SU-DHL-6 (cell line): ENCODE measurements around the gene PPY.

Source experiments
- H2AFZ ChIP-seq: fragments of 200-600 bp; sonication (generic); 2 replicates; pipeline ENCODE4 v1.6.1; 2014; ENCODE audit warnings: low read depth, mild to moderate bottlenecking, moderate library complexity, mixed read lengths, antibody characterized with exemption, low read length; ENCODE audit not compliant: severe bottlenecking
- H3F3A ChIP-seq: fragments of 200-600 bp; shearing (Covaris generic); 2 replicates; pipeline ENCODE4 v1.6.0; 2016; ENCODE audit warnings: antibody characterized with exemption, mild to moderate bottlenecking; ENCODE audit not compliant: insufficient read depth
- H3K27ac ChIP-seq: fragments of 200-600 bp; sonication (generic); 2 replicates; pipeline ENCODE4 v1.5.1; 2016; ENCODE audit warnings: low read depth, mild to moderate bottlenecking, low read length, moderate library complexity, mixed read lengths
- H3K27me3 ChIP-seq: fragments of 200-600 bp; sonication (generic), shearing (Covaris generic); 2 replicates; pipeline ENCODE4 v1.6.0; 2014; ENCODE audit warnings: mild to moderate bottlenecking, low read length
- H3K36me3 ChIP-seq: fragments of 200-600 bp; sonication (generic); 2 replicates; pipeline ENCODE4 v1.6.1; 2014; ENCODE audit warnings: mild to moderate bottlenecking, low read length, mixed read lengths
- H3K4me2 ChIP-seq: fragments of 300-600, 200-600 bp; shearing (Covaris generic), sonication (generic); 2 replicates; pipeline ENCODE4 v1.6.0; 2014; ENCODE audit warnings: low read length, low read depth, mild to moderate bottlenecking; ENCODE audit not compliant: poor library complexity, severe bottlenecking
- H3K4me3 ChIP-seq: fragments of 200-600 bp; sonication (generic); 2 replicates; pipeline ENCODE4 v1.5.1; 2014; ENCODE audit warnings: antibody characterized with exemption, low read length, mild to moderate bottlenecking, mixed read lengths; ENCODE audit not compliant: insufficient read depth, poor library complexity, severe bottlenecking
- H3K79me2 ChIP-seq: fragments of 200-600 bp; sonication (generic); 2 replicates; pipeline ENCODE4 v1.6.1; 2014; ENCODE audit warnings: mild to moderate bottlenecking, low read length, moderate library complexity; ENCODE audit not compliant: insufficient read depth
- H3K9ac ChIP-seq: fragments of 200-600 bp; sonication (generic); 2 replicates; pipeline ENCODE4 v1.7.0; 2014; ENCODE audit warnings: mild to moderate bottlenecking, low read length
- H3K9me2 ChIP-seq: fragments of 200-600 bp; sonication (generic); replicated peaks from 2 replicates; pipeline ENCODE4 v1.6.1; 2014; ENCODE audit warnings: low read length; ENCODE audit not compliant: insufficient read depth
- H3K9me3 ChIP-seq: fragments of 200-600 bp; sonication (generic); 2 replicates; pipeline ENCODE4 v1.6.1; 2014; ENCODE audit warnings: low read length, mixed read lengths; ENCODE audit not compliant: insufficient read depth
- H4K20me1 ChIP-seq: fragments of 200-600 bp; sonication (generic); 2 replicates; pipeline ENCODE4 v1.6.1; 2014; ENCODE audit warnings: low read depth, mild to moderate bottlenecking, antibody characterized with exemption, low read length, moderate library complexity, mixed read lengths
- EZH2phosphoT487 ChIP-seq: fragments of 200-600 bp; sonication (generic), shearing (Covaris generic); conservative IDR thresholded peaks from 2 replicates; pipeline ENCODE4 v1.6.1; 2018; ENCODE audit warnings: mild to moderate bottlenecking, antibody characterized with exemption, low read length, moderate library complexity, mixed read lengths
- TF ChIP-seq, protein P1 (sequence below): fragments of 200-600 bp; sonication (generic); IDR thresholded peaks from one replicate; pipeline ENCODE4 v1.5.1; 2017; ENCODE audit warnings: antibody characterized with exemption, mild to moderate bottlenecking, low read length, moderate library complexity; ENCODE audit not compliant: insufficient read depth, poor library complexity, severe bottlenecking

Gene PPY

DNA sequence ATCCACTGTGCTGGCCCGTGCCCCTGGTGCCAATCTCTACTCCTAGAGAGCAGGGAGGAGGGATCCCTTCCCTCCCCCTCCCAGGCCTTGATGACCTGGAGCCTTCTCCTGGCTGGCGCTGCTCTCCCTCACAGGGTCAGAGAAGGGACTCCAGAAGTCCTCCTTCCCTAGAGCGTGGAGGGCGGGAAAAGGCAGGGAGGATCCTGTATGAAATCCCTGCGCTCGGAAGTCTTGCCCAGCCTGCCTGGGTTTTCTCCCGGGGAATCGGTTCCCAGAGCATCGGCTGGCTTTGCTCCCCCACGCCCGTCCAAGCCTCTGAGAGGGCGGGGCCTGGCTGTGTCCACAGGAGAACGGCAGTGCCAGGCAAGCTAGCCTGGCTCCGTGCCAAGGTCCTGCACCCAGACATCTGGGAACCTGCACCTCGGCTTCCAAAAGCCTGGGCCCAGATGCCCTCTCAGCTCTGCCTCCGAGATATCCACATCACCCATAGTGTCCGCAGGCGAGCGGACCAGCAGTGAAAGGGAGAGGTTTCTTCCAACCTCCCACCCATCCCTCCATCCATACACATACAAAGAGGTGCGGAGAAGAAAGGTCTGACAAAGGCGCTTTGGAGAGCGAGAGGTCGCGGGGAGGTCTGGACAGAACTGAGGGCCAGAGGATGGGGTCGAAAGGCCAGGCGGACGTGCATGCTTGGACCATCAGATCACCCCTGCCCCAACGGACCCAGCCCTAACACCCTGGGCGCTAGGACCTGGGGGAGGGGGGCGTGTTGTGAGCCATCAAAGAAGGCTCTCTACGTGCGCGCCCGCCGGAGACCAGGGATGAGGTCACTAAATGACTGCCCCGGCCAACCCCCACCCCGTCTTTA, 36.1 kb downstream of the PPY start:
- H3K4me3 ChIP-seq, result no peak overlapping the region
- no peaks in the 10 kb centered on the region for H3K9me2 ChIP-seq

DNA sequence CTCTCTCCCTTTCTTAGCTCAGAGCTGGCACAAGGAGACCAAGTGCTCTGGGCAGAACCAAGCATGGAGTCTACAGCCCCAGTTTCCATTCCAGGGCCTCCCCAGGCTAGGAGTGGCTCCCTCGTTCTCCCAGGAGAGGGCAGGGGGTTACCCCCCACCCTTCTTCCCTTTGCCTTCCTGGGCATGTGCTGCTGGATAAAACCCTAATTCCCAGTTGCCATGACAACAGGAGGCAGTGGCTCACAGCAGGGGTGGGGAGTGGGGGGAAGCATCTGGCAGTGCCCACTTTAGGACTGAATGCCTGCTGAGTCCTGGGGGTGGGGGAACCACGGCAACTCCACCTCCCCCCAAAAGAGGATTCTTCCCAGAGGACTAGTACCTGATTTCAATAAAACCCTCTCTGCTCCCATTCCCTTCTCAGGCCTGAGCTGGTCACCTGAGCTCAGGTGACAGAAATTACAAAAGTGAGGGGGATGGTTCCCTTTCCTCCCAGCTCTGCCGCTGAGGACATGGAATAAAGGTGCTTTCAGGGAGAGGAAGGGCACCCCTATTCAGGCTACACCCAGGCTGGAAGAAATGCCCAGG, 36.8 kb downstream of the PPY start:
- H3K4me2 ChIP-seq, result no peak overlapping the region
- no peaks in the 10 kb centered on the region for H3K27me3 ChIP-seq
- H3K36me3 ChIP-seq, result no peaks in the 10 kb centered on the region
- H4K20me1 ChIP-seq, result no peaks in the 10 kb centered on the region
- H2AFZ ChIP-seq, result no peak overlapping the region
- no peak overlapping the region for H3K4me3 ChIP-seq
- TF ChIP-seq, protein P1, sequence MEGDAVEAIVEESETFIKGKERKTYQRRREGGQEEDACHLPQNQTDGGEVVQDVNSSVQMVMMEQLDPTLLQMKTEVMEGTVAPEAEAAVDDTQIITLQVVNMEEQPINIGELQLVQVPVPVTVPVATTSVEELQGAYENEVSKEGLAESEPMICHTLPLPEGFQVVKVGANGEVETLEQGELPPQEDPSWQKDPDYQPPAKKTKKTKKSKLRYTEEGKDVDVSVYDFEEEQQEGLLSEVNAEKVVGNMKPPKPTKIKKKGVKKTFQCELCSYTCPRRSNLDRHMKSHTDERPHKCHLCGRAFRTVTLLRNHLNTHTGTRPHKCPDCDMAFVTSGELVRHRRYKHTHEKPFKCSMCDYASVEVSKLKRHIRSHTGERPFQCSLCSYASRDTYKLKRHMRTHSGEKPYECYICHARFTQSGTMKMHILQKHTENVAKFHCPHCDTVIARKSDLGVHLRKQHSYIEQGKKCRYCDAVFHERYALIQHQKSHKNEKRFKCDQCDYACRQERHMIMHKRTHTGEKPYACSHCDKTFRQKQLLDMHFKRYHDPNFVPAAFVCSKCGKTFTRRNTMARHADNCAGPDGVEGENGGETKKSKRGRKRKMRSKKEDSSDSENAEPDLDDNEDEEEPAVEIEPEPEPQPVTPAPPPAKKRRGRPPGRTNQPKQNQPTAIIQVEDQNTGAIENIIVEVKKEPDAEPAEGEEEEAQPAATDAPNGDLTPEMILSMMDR, result no peak
- no peak for TF ChIP-seq EZH2phosphoT487
- H3K9ac ChIP-seq, result no peak overlapping the region
- H3K9me2 ChIP-seq, result no peaks in the 10 kb centered on the region
- H3K79me2 ChIP-seq, result no peaks in the 10 kb centered on the region
- H3F3A ChIP-seq, result no peaks in the 10 kb centered on the region
- H3K27ac ChIP-seq, result no peak overlapping the region
- H3K9me3 ChIP-seq, result no peaks in the 10 kb centered on the region

More for the DNA sequence above, 36.1 kb downstream of the PPY start:
- Histone ChIP-seq H3K36me3 (no peaks in the 10 kb centered on the region), H3K79me2 (no peaks in the 10 kb centered on the region), H3K27ac (no peak overlapping the region), H4K20me1 (no peaks in the 10 kb centered on the region), H3K27me3 (no peaks in the 10 kb centered on the region), H3K4me2 (no peak overlapping the region), H2AFZ (no peak overlapping the region), H3K9ac (no peak overlapping the region), H3K9me3 (no peaks in the 10 kb centered on the region), H3F3A (no peaks in the 10 kb centered on the region)
- no peak for TF ChIP-seq EZH2phosphoT487
- TF ChIP-seq, protein P1, result no peak

DNA sequence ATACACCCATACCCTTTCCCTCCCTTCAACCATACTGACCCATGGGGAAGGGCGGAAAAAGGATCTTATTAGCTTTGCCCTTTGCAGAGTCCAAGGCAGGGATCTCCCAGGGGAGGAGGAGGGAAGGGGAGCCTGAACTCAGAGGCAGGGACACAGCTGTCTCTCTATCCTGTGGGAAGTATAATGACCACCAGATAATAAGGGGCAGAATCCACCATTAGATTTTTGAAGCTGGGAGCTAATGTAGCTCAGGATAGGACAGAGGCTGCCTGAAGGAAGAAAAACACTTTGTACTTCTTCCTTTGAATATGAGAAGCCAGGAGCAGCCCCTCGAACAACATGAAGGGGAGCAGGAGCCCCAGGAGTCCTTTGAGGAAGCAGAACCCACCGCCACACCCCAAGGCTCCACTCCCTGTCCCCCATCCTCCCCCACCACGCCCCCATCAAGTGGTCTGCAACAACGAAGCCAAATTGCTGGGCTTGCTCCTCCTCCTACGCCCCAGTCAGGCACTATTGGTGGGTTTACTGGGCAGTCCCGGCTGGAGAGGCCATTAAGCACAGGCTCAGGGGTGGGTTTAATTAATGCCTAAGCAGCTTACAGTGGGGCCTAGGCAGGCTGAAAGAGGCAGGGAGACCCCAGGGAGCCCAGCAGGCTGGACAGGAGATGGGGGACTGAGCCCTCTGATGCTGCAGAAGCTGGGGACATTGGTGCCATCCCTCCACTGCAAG, 40.3 kb downstream of the PPY start:
- no peaks in the 10 kb centered on the region for H3F3A ChIP-seq
- H2AFZ ChIP-seq, result no peak overlapping the region
- no peaks in the 10 kb centered on the region for H4K20me1 ChIP-seq
- H3K27ac ChIP-seq, result no peak overlapping the region
- H3K9me3 ChIP-seq, result no peaks in the 10 kb centered on the region
- H3K79me2 ChIP-seq, result no peaks in the 10 kb centered on the region
- no peak overlapping the region for H3K4me3 ChIP-seq
- no peak overlapping the region for H3K4me2 ChIP-seq
- H3K27me3 ChIP-seq, result no peaks in the 10 kb centered on the region
- TF ChIP-seq, protein P1, result no peak
- no peak for TF ChIP-seq EZH2phosphoT487
- H3K9ac ChIP-seq, result no peak overlapping the region
- H3K9me2 ChIP-seq, result no peaks in the 10 kb centered on the region
- H3K36me3 ChIP-seq, result no peaks in the 10 kb centered on the region
